Measurements from ENCODE around the gene HNRNPCL2.
"Not testable (repeated sequence)": the region's sequence is repeated elsewhere in the genome, so short reads cannot be mapped to it uniquely, and the experiment has no call there.

GRCh38 chr1:13155909-13156308 lies 39.3 kb upstream of the HNRNPCL2 start, which contains the start of gene PRAMEF26:
- TF ChIP-seq CTCF (conservative IDR thresholded peaks at IDR 0.05; ENCODE audit: low read length); EZH2phosphoT487 (IDR thresholded peaks at IDR 0.05; ENCODE audit: borderline replicate concordance): not testable (repeated sequence)

All from Loucy (cell line).